Keratinocyte (primary cell): ENCODE data around the gene MED27. TPM values are rescaled to one million over a fixed set of nuclear protein-coding genes. Genes with fewer than 3 reads are reported as not detected.

Experiments
- DNase-seq: peaks from one replicate; pipeline ENCODE4 v3.0.0-alpha.2; 2011; ENCODE audit warnings: low read depth, missing footprints, low spot score
- FAIRE-seq: peaks from 2 replicates; lab custom pipeline; 2011; peaks lifted over from hg19 to GRCh38; lab: Jason Lieb, UNC
- H2AFZ ChIP-seq: 2 replicates; pipeline ENCODE4 v1.6.0; 2012; ENCODE audit warnings: low read length, control low read depth, inconsistent platforms; ENCODE audit not compliant: control insufficient read depth
- H3K27ac ChIP-seq: 2 replicates; pipeline ENCODE4 v1.5.1; 2011; ENCODE audit warnings: low read length; ENCODE audit not compliant: control insufficient read depth, insufficient read depth
- H3K27me3 ChIP-seq: 3 replicates; pipeline ENCODE4 v1.6.0; 2011; ENCODE audit warnings: low read length; ENCODE audit not compliant: control insufficient read depth, insufficient read depth; ENCODE audit errors: extremely low read depth
- H3K36me3 ChIP-seq, 2 experiments: 2 replicates in 1 of 2; 3 replicates in 1 of 2; pipeline ENCODE4 v1.5.1; 2011; ENCODE audit warnings: low read length in 2 of 2, mild to moderate bottlenecking in 1 of 2; ENCODE audit not compliant: control insufficient read depth in 2 of 2, insufficient read depth in 2 of 2; ENCODE audit errors: extremely low read depth in 1 of 2
- H3K4me1 ChIP-seq: 3 replicates; pipeline ENCODE4 v1.5.1; 2011; ENCODE audit warnings: low read length; ENCODE audit not compliant: control insufficient read depth, insufficient read depth; ENCODE audit errors: extremely low read depth
- H3K4me2 ChIP-seq: 3 replicates; pipeline ENCODE4 v1.6.0; 2011; ENCODE audit warnings: low read depth, low read length; ENCODE audit not compliant: control insufficient read depth, insufficient read depth; ENCODE audit errors: extremely low read depth
- H3K4me3 ChIP-seq, 3 experiments: fragments of 200-600 bp in 1 of 3; sonication (generic) in 1 of 3; 2 replicates in 2 of 3; 3 replicates in 1 of 3; pipeline ENCODE4 v1.5.1; 2011 to 2016; ENCODE audit warnings: low read length in 3 of 3, mild to moderate bottlenecking in 3 of 3, control low read depth in 2 of 3, inconsistent platforms in 1 of 3, low read depth in 1 of 3, mixed read lengths in 1 of 3, mixed run types in 1 of 3, moderate library complexity in 1 of 3; ENCODE audit not compliant: control insufficient read depth in 2 of 3, insufficient read depth in 2 of 3; ENCODE audit errors: extremely low read depth in 1 of 3
- H3K79me2 ChIP-seq: 2 replicates; pipeline ENCODE4 v1.6.0; 2012; ENCODE audit warnings: low read length; ENCODE audit not compliant: control insufficient read depth, insufficient read depth
- H3K9ac ChIP-seq: 3 replicates; pipeline ENCODE4 v1.6.0; 2011; ENCODE audit warnings: low read length; ENCODE audit not compliant: control insufficient read depth, insufficient read depth; ENCODE audit errors: extremely low read depth
- H3K9me1 ChIP-seq: 3 replicates; pipeline ENCODE4 v1.6.0; 2011; ENCODE audit warnings: low read length; ENCODE audit not compliant: control insufficient read depth, insufficient read depth; ENCODE audit errors: extremely low read depth
- H3K9me3 ChIP-seq: 2 replicates; pipeline ENCODE4 v1.5.1; 2012; ENCODE audit warnings: low read depth, low read length; ENCODE audit not compliant: control insufficient read depth
- H4K20me1 ChIP-seq: 3 replicates; pipeline ENCODE4 v1.6.0; 2011; ENCODE audit warnings: low read length; ENCODE audit not compliant: control insufficient read depth, insufficient read depth; ENCODE audit errors: extremely low read depth
- CTCF ChIP-seq, 3 experiments: IDR thresholded peaks in 1 of 3; conservative IDR thresholded peaks in 1 of 3; optimal IDR thresholded peaks in 1 of 3; 2 replicates in 2 of 3; 3 replicates in 1 of 3; pipeline versions ENCODE3 to v1.5.1; 2011; ENCODE audit warnings: low read length in 3 of 3, mild to moderate bottlenecking in 3 of 3, moderate library complexity in 2 of 3, control low read depth in 1 of 3, inconsistent platforms in 1 of 3; ENCODE audit not compliant: insufficient read depth in 2 of 3; ENCODE audit errors: extremely low read depth in 1 of 3
- EZH2 ChIP-seq: IDR thresholded peaks from one replicate; pipeline ENCODE4 v1.6.1; 2012; ENCODE audit warnings: inconsistent platforms, mild to moderate bottlenecking, low read length, moderate library complexity
- dilution Hi-C: fragments of 300-500 bp; cut with MboI; formaldehyde crosslinking; loops from one replicate; pipeline ENCODE4 v1.7.0; 2020; ENCODE audit warnings: low sequenced_read_pairs; ENCODE audit not compliant: extremely low pct_ligation_motif_present
- polyA plus RNA-seq, 5 experiments: library from polyadenylated mRNA; depleted of rRNA in 3 of 5; stranded (reverse) in 3 of 5; stranded (forward) in 1 of 5; unstranded in 1 of 5; fragments of >200 nt; gene quantifications; 1 replicate in 1 of 5; 2 replicates in 3 of 5; 3 replicates in 1 of 5; pipeline versions ENCODE4 v1.2.1 to v1.2.3, GENCODE V29; 2011 to 2012; ENCODE audit warnings: missing spikeins in 2 of 5, low read depth in 1 of 5, low replicate concordance in 1 of 5

MED27 gene
- polyA plus RNA-seq, 1 donor (not counting 4 experiments of a cell fraction or from before 2014, with no cell fraction given): 39.0 TPM

- FAIRE-seq: no peak
- Histone ChIP-seq H3K9me3 (no peaks in the 10 kb centered on the region), H3K9me1 (no peaks in the 10 kb centered on the region), H3K79me2 (no peaks in the 10 kb centered on the region), H3K4me2 (no peak overlapping the region), H3K4me1 (no peaks in the 10 kb centered on the region), H3K27ac (no peak overlapping the region), H3K27me3 (no peaks in the 10 kb centered on the region), H4K20me1 (no peaks in the 10 kb centered on the region), H3K9ac (no peak overlapping the region), H2AFZ (no peak overlapping the region), H3K4me3 (no peak overlapping the region), H3K36me3 (peaks cover 0 to 5% of the 10 kb centered on the region in 2 experiments)
- DNase-seq: no peak
- TF ChIP-seq CTCF (optimal IDR thresholded peaks at IDR 0.05 in 1 of 3, IDR thresholded peaks at IDR 0.05 in 1 of 3, conservative IDR thresholded peaks at IDR 0.05 in 1 of 3; ENCODE audit: extremely low read depth in 1 of 3, insufficient read depth in 2 of 3, low read length in 3 of 3): no peak
- TF ChIP-seq EZH2: no peak
- dilution Hi-C loops: no loop called here
Measured at GRCh38 chr9:131870156-131870555, 209.5 kb downstream of the MED27 start.

- dilution Hi-C loops: no loop called here
- TF ChIP-seq CTCF (optimal IDR thresholded peaks at IDR 0.05 in 1 of 3, IDR thresholded peaks at IDR 0.05 in 1 of 3, conservative IDR thresholded peaks at IDR 0.05 in 1 of 3; ENCODE audit: extremely low read depth in 1 of 3, insufficient read depth in 2 of 3, low read length in 3 of 3) (no peak), EZH2 (no peak)
- no peak for DNase-seq
- Histone ChIP-seq H3K79me2 (no peaks in the 10 kb centered on the region), H3K36me3 (peaks cover 0 to 5% of the 10 kb centered on the region in 2 experiments), H3K4me1 (no peaks in the 10 kb centered on the region), H4K20me1 (no peaks in the 10 kb centered on the region), H3K4me2 (no peak overlapping the region), H2AFZ (no peak overlapping the region), H3K9ac (no peak overlapping the region), H3K27ac (no peak overlapping the region), H3K4me3 (no peak overlapping the region), H3K27me3 (no peaks in the 10 kb centered on the region), H3K9me1 (no peaks in the 10 kb centered on the region), H3K9me3 (no peaks in the 10 kb centered on the region)
- no peak for FAIRE-seq
Measured at GRCh38 chr9:131869348-131869747, 210.3 kb downstream of the MED27 start.
